ENCODE data around the gene CSGALNACT2.

CSGALNACT2 gene

GRCh38 chr10:43229208-43230061, 91.2 kb downstream of the CSGALNACT2 start:
- no peak for DNase-seq (ENCODE audit: low read depth)

GRCh38 chr10:43230101-43230908, 92.1 kb downstream of the CSGALNACT2 start:
- DNase-seq (ENCODE audit: low read depth), result no peak

- DNase-seq (ENCODE audit: low read depth), result no peak
Measured at GRCh38 chr10:43230909-43231522, 92.8 kb downstream of the CSGALNACT2 start.

- DNase-seq (ENCODE audit: low read depth), result no peak
Measured at GRCh38 chr10:43231523-43232078, 93.4 kb downstream of the CSGALNACT2 start.

- DNase-seq (ENCODE audit: low read depth), result no peak
Measured at GRCh38 chr10:43233601-43234430, 95.6 kb downstream of the CSGALNACT2 start.

- no peak for DNase-seq (ENCODE audit: low read depth)
Measured at GRCh38 chr10:43234471-43235041, 96.3 kb downstream of the CSGALNACT2 start.

Measured in non-pigmented ciliary epithelial cell (primary cell).